GM23248 (cell line): Measurements from ENCODE around the gene NDE1. TPM values are rescaled to one million over a fixed set of nuclear protein-coding genes. Genes with fewer than 3 reads are reported as not detected.

ENCODE experiments used
- DNase-seq: peaks from one replicate; pipeline ENCODE4 v3.0.0-alpha.2; 2015
- H2AFZ ChIP-seq: fragments of 200-600 bp; sonication (generic); 2 replicates; pipeline ENCODE4 v1.6.1; 2016; ENCODE audit warnings: antibody characterized with exemption
- H3F3A ChIP-seq: fragments of 200-600 bp; sonication (generic); 2 replicates; pipeline ENCODE4 v1.6.1; 2016; ENCODE audit warnings: mild to moderate bottlenecking, antibody characterized with exemption, mixed run types; ENCODE audit not compliant: insufficient read depth
- H3K27ac ChIP-seq: fragments of 200-600 bp; sonication (generic); 2 replicates; pipeline ENCODE4 v1.5.1; 2016; ENCODE audit warnings: mild to moderate bottlenecking
- H3K27me3 ChIP-seq: fragments of 200-600 bp; sonication (generic); replicated peaks from 2 replicates; pipeline ENCODE4 v1.6.1; 2016; ENCODE audit warnings: mild to moderate bottlenecking; ENCODE audit not compliant: insufficient read depth
- H3K36me3 ChIP-seq: fragments of 200-600 bp; sonication (generic); 2 replicates; pipeline ENCODE4 v1.6.1; 2016; ENCODE audit warnings: low read depth, mild to moderate bottlenecking
- H3K4me1 ChIP-seq: fragments of 200-600 bp; sonication (generic); 2 replicates; pipeline ENCODE4 v1.6.1; 2016; ENCODE audit warnings: mild to moderate bottlenecking; ENCODE audit not compliant: insufficient read depth
- H3K4me2 ChIP-seq: fragments of 200-600 bp; sonication (generic); one replicate; pipeline ENCODE4 v1.6.1; 2016; ENCODE audit warnings: mild to moderate bottlenecking; ENCODE audit not compliant: unreplicated experiment
- H3K4me3 ChIP-seq: fragments of 200-600 bp; sonication (generic); 2 replicates; pipeline ENCODE4 v1.5.1; 2016; ENCODE audit warnings: mild to moderate bottlenecking
- H3K79me2 ChIP-seq: fragments of 200-600 bp; sonication (generic); 2 replicates; pipeline ENCODE4 v1.6.1; 2016; ENCODE audit warnings: mild to moderate bottlenecking; ENCODE audit not compliant: insufficient read depth
- H3K9ac ChIP-seq: fragments of 200-600 bp; sonication (generic); 2 replicates; pipeline ENCODE4 v1.6.1; 2016; ENCODE audit warnings: mild to moderate bottlenecking
- H3K9me2 ChIP-seq: fragments of 200-600 bp; sonication (generic); 2 replicates; pipeline ENCODE4 v1.6.1; 2016; ENCODE audit warnings: mixed run types, mild to moderate bottlenecking, moderate library complexity; ENCODE audit not compliant: insufficient read depth
- H3K9me3 ChIP-seq: fragments of 200-600 bp; sonication (generic); one replicate; pipeline ENCODE4 v1.6.1; 2017; ENCODE audit warnings: low read depth
- H4K20me1 ChIP-seq: fragments of 200-600 bp; sonication (generic); 2 replicates; pipeline ENCODE4 v1.6.0; 2016; ENCODE audit not compliant: insufficient read depth
- EZH2 ChIP-seq: fragments of 200-600 bp; sonication (generic); IDR thresholded peaks from 2 replicates; pipeline ENCODE4 v1.6.1; 2018; ENCODE audit warnings: antibody characterized with exemption, mild to moderate bottlenecking; ENCODE audit not compliant: insufficient read depth, poor library complexity, severe bottlenecking
- EZH2phosphoT487 ChIP-seq: fragments of 200-600 bp; sonication (generic); IDR thresholded peaks from 2 replicates; pipeline ENCODE4 v1.6.1; 2018; ENCODE audit warnings: antibody characterized with exemption, moderate library complexity, mild to moderate bottlenecking, low read depth; ENCODE audit not compliant: insufficient read depth
- WGBS, 2 experiments: methylation state at CpG; one replicate each; pipeline ENCODE4 v1.1.6; 2015 to 2017; ENCODE audit warnings: low lambda C conversion rate in 2 of 2, low coverage in 1 of 2; ENCODE audit errors: missing lambda C conversion rate in 2 of 2; 5-methylcytosine and 5-hydroxymethylcytosine counted together
- in situ Hi-C: fragments of 300-500 bp; cut with MboI; formaldehyde crosslinking; loops from 2 replicates; pipeline ENCODE4 v1.15.0; 2020
- polyA plus RNA-seq: library from polyadenylated mRNA; unstranded; fragments of >200 nt; fragmentation: Nextera tagmentation; extraction: Ambion mirVana; gene quantifications from 2 replicates; pipeline ENCODE4 v1.2.1, GENCODE V29; 2016
- total RNA-seq: library from RNA; depleted of rRNA; stranded (reverse); fragments of >200 nt; shearing (Covaris generic); gene quantifications from 2 replicates; pipeline ENCODE4 v1.2.3, GENCODE V29; 2014

NDE1 gene
- total and polyA plus RNA-seq, 2 experiments from 2014 or later, result 31.2 to 37.8 TPM

DNA sequence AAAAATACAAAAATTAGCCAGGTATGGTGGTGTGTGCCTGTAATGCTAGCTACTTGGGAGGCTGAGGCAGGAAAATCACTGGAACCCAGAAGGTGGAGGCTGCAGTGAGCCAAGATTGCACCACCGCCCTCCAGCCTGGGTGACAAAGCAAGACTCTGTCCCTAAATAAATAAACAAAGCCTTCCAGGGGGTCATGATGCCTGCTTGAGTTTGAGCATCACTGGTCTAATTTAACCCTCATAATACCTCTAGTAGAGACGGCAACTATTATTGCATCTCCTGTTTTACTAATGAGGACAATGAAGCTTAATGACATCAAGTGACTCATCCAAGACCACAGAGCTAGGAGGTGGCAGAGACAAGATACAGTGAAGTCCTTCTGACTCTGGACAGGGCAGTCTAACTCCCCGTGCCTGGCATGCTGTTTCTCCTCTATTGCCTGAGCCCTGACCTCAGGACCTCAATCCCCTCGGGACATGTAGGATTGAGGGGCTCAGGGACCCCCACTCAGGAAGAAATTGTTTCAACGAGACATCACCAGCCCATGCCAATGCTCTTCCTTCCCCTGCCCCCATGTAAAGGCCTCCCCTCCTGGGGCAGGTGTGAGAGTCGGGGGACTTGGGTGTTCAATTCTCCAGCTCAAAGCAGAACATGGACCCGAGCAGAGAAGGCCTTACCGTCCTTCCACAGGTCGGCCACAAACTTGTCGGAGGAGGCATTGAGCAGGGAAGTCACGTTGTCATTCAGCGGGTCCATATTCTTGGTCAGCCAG is 102.9 kb downstream of the NDE1 start:
- Histone ChIP-seq H4K20me1 (no peaks in the 10 kb centered on the region), H3F3A (no peaks in the 10 kb centered on the region), H3K9me2 (no peaks in the 10 kb centered on the region), H3K9ac (no peak overlapping the region), H3K4me1 (no peaks in the 10 kb centered on the region), H3K36me3 (no peaks in the 10 kb centered on the region), H3K79me2 (no peaks in the 10 kb centered on the region), H2AFZ (no peak overlapping the region), H3K27me3 (no peaks in the 10 kb centered on the region), H3K4me2 (no peak overlapping the region), H3K9me3 (no peaks in the 10 kb centered on the region), H3K27ac (no peak overlapping the region), H3K4me3 (no peak overlapping the region)
- 62 to 70% methylated on average over 12 of the region's 12 CpGs for WGBS, 2 experiments
- TF ChIP-seq EZH2, result no peak
- in situ Hi-C loops, result no loop called here
- DNase-seq, result peak; percentile 14

DNA sequence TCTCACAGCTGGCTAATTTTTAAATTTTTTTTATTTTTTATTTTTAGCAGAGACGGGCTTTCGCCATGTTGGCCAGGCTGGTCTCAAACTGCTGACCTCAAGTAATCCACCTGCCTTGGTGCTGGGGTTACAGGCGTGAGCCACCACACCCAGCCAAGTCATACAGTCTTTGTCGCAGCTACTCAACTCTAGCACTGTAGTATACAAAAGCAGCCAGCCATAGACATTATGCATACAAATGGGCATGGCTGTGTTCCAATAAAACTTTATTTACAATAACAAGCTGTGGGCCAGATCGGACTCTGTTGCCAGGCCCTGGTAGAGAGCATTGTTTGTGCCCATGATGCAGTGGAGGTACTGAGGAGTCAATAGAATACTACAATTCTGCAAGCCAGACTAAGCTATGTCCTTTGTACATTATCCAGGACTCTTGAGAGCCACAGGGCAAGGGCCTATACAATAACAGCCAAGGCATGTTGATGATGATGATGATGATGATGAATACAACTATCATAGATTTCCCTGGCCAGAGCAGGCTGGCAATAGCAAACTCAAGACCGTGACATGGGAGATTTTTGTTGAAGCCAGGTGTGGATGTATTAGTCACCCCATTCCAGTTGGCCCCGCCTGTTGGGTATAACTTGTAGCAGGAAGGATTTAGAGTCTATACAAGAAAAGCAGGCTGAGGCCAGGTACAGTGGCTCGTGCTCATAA is 104.9 kb downstream of the NDE1 start:
- H3K79me2 ChIP-seq, result no peaks in the 10 kb centered on the region
- H3K4me2 ChIP-seq, result no peak overlapping the region
- no peak overlapping the region for H3K27ac ChIP-seq
- no peak overlapping the region for H3K4me3 ChIP-seq
- H3F3A ChIP-seq, result no peaks in the 10 kb centered on the region
- in situ Hi-C loops, result no loop called here
- no peak overlapping the region for H2AFZ ChIP-seq
- 69 to 72% methylated on average over 8 of the region's 8 CpGs for WGBS, 2 experiments
- 0 out of 2 replicates have a peak, but pooled peaks cover 7% of the 10 kb centered on the region for H3K27me3 ChIP-seq
- DNase-seq, result no peak
- H3K9me3 ChIP-seq, result no peaks in the 10 kb centered on the region
- H4K20me1 ChIP-seq, result no peaks in the 10 kb centered on the region
- no peak for TF ChIP-seq EZH2phosphoT487
- TF ChIP-seq EZH2, result no peak
- no peaks in the 10 kb centered on the region for H3K36me3 ChIP-seq
- H3K9ac ChIP-seq, result no peak overlapping the region
- H3K4me1 ChIP-seq, result no peaks in the 10 kb centered on the region
- no peaks in the 10 kb centered on the region for H3K9me2 ChIP-seq

DNA sequence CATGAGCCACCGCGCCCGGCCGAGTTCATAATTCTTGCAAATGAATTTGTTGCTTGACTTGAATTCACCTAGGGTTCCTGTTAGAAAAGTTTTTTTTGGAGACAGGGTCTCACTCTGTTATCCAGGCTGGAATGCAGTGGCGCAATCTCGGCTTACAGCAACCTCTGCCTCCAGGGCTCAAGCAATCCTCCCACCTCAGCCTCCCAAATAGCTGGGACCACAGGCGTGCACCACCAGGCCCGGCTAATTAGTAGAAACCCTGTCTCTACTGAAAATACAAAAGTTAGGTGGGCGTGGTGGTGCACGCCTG is 107.0 kb downstream of the NDE1 start:
- H3K79me2 ChIP-seq, result no peaks in the 10 kb centered on the region
- H3K27ac ChIP-seq, result no peak overlapping the region
- H3F3A ChIP-seq, result no peaks in the 10 kb centered on the region
- no peak for DNase-seq
- no peak overlapping the region for H2AFZ ChIP-seq
- no peaks in the 10 kb centered on the region for H3K4me1 ChIP-seq
- H3K4me3 ChIP-seq, result no peak overlapping the region
- H3K27me3 ChIP-seq, result peaks cover 17% of the 10 kb centered on the region; the same call in 1 of the 2 replicates
- no peak for TF ChIP-seq EZH2phosphoT487
- TF ChIP-seq EZH2, result no peak
- H3K9ac ChIP-seq, result no peak overlapping the region
- H3K36me3 ChIP-seq, result no peaks in the 10 kb centered on the region
- H3K4me2 ChIP-seq, result no peak overlapping the region
- H4K20me1 ChIP-seq, result no peaks in the 10 kb centered on the region
- WGBS, 2 experiments, result 71 to 72% methylated on average over 10 of the region's 10 CpGs
- in situ Hi-C loops, result no loop called here
- H3K9me2 ChIP-seq, result no peaks in the 10 kb centered on the region
- H3K9me3 ChIP-seq, result no peaks in the 10 kb centered on the region

DNA sequence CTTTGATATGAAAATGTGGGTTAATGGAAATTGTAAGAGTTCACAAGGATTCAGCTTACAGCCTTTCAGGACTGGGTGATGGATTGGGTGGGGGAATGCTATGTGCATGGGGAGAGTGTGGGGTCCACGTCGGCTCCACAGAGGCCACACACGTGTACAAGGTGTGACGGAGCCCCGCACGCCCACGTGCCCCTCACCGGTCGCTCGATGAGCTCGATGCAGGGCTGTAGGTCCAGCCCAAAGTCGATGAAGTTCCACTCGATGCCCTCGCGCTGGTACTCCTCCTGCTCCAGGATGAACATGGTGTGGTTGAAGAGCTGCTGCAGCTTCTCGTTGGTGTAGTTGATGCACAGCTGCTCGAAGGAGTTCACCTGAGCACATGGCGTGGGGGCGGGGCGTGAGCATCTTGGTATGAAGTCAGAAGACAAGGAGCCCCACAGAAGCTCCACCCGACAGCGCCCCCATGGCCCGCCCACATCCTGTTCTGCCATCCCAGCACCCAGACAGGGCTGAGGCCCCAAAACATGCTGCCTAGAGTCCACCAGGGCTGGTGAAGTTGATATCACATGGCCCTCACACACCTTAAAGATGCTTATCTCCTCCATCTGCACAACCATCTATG is 107.7 kb downstream of the NDE1 start:
- in situ Hi-C loops, result no loop called here
- no peak overlapping the region for H3K27ac ChIP-seq
- H4K20me1 ChIP-seq, result no peaks in the 10 kb centered on the region
- TF ChIP-seq EZH2 (no peak), EZH2phosphoT487 (no peak)
- H3K36me3 ChIP-seq, result no peaks in the 10 kb centered on the region
- peaks cover 24% of the 10 kb centered on the region; the same call in 1 of the 2 replicates for H3K27me3 ChIP-seq
- WGBS, 2 experiments, result 70 to 71% methylated on average over 22 to 23 of the region's 23 CpGs
- no peak overlapping the region for H3K9ac ChIP-seq
- no peak overlapping the region for H3K4me3 ChIP-seq
- H3K4me1 ChIP-seq, result no peaks in the 10 kb centered on the region
- H3K79me2 ChIP-seq, result no peaks in the 10 kb centered on the region
- H2AFZ ChIP-seq, result no peak overlapping the region
- no peaks in the 10 kb centered on the region for H3F3A ChIP-seq
- no peaks in the 10 kb centered on the region for H3K9me2 ChIP-seq
- DNase-seq, result no peak
- H3K4me2 ChIP-seq, result no peak overlapping the region
- H3K9me3 ChIP-seq, result no peaks in the 10 kb centered on the region
